ENCODE data around the gene AFF2.

The AFF2 gene

DNA sequence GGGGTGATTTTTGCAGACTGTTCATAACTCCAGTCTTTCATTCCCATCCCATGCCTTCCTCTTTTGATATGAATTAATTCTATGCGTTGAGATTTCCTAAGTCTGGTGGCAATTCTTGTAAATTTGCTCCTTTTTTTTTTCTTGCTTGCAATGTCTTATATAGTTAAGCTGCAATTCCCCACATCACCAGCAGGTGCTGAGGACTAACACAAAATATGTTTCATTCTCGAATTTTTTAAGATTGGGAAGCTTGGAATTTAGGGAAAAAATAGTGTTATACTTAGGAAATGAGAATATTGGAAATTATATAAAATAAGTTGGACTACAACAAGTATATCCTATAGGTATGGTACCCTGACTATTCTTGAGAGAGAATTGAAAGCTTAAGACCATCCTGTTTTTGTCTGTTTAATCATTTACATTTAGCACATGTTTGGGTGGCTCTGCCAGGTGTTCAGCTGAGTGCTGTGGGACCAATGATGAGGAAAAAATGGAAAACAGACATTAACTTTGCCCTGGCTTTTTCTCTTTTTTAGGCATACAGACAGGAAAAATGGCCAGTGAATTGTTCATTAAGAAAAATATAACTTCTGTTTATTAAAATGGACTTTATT is 30.2 kb downstream of the AFF2 start:
- ChIA-PET POLR2A (no interaction called here), CTCF (interaction anchor here (0.6 to 1.4 kb wide), 10 partner anchors 8 to 116 kb away, joined by 3 to 8 read pairs (median 3); no protein-coding TSS in a partner anchor)
- TF ChIP-seq SP1 (IDR thresholded peaks at IDR 0.05) (no peak), L3MBTL2 (conservative IDR thresholded peaks at IDR 0.05) (no peak), LEF1 (IDR thresholded peaks at IDR 0.05; ENCODE audit: borderline replicate concordance) (no peak), FOXA1 (IDR thresholded peaks at IDR 0.05) (no peak), ZNF384 (IDR thresholded peaks at IDR 0.05) (peak; percentile 28; the same call in 1 of the 2 replicates), ARNT (IDR thresholded peaks at IDR 0.05) (no peak)
- no peak for DNase-seq (ENCODE audit: extremely low spot score)

- POLR2A ChIA-PET: no interaction called here
- CTCF ChIA-PET: no interaction called here
- no peak for TF ChIP-seq L3MBTL2 (conservative IDR thresholded peaks at IDR 0.05)
- TF ChIP-seq ELF4 (IDR thresholded peaks at IDR 0.05): no peak
- no peak for TF ChIP-seq SUZ12 (IDR thresholded peaks at IDR 0.05)
- TF ChIP-seq FOXM1 (IDR thresholded peaks at IDR 0.05; ENCODE audit: borderline replicate concordance): no peak
- no peak for TF ChIP-seq FOXA1 (IDR thresholded peaks at IDR 0.05)
- no peak for TF ChIP-seq NFRKB (IDR thresholded peaks at IDR 0.05)
- TF ChIP-seq TARDBP (IDR thresholded peaks at IDR 0.05): no peak
- TF ChIP-seq FOXK2 (IDR thresholded peaks at IDR 0.05): no peak
- TF ChIP-seq, protein P1, sequence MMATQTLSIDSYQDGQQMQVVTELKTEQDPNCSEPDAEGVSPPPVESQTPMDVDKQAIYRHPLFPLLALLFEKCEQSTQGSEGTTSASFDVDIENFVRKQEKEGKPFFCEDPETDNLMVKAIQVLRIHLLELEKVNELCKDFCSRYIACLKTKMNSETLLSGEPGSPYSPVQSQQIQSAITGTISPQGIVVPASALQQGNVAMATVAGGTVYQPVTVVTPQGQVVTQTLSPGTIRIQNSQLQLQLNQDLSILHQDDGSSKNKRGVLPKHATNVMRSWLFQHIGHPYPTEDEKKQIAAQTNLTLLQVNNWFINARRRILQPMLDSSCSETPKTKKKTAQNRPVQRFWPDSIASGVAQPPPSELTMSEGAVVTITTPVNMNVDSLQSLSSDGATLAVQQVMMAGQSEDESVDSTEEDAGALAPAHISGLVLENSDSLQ (IDR thresholded peaks at IDR 0.05): no peak
- no peak for DNase-seq (ENCODE audit: extremely low spot score)
These were observed 33.9 kb downstream of the AFF2 start for GRCh38 chrX:148534291-148534690.

GRCh38 chrX:148535639-148536038 is 35.2 kb downstream of the AFF2 start:
- POLR2A ChIA-PET: no interaction called here
- CTCF ChIA-PET: no interaction called here
- DNase-seq (ENCODE audit: extremely low spot score): no peak

GRCh38 chrX:148536961-148537360 is 36.5 kb downstream of the AFF2 start:
- CTCF ChIA-PET: no interaction called here
- TF ChIP-seq ARNT (IDR thresholded peaks at IDR 0.05) (no peak), SP1 (IDR thresholded peaks at IDR 0.05) (no peak), BHLHE40 (IDR thresholded peaks at IDR 0.05; ENCODE audit: borderline replicate concordance) (no peak), LEF1 (IDR thresholded peaks at IDR 0.05; ENCODE audit: borderline replicate concordance) (no peak), L3MBTL2 (conservative IDR thresholded peaks at IDR 0.05) (no peak), CTBP1 (IDR thresholded peaks at IDR 0.05; ENCODE audit: borderline replicate concordance) (no peak), ZNF384 (IDR thresholded peaks at IDR 0.05) (no peak), HDGF (IDR thresholded peaks at IDR 0.05; ENCODE audit: borderline replicate concordance) (no peak), FOXA1 (IDR thresholded peaks at IDR 0.05) (no peak), TARDBP (IDR thresholded peaks at IDR 0.05) (no peak), FOXK2 (IDR thresholded peaks at IDR 0.05) (no peak), NFRKB (IDR thresholded peaks at IDR 0.05) (no peak), FOXM1 (IDR thresholded peaks at IDR 0.05; ENCODE audit: borderline replicate concordance) (no peak), SUZ12 (IDR thresholded peaks at IDR 0.05) (no peak)
- TF ChIP-seq, protein P1 (IDR thresholded peaks at IDR 0.05): no peak
- POLR2A ChIA-PET: no interaction called here
- DNase-seq (ENCODE audit: extremely low spot score): no peak

More at GRCh38 chrX:148535639-148536038, 35.2 kb downstream of the AFF2 start:
- TF ChIP-seq SUZ12 (IDR thresholded peaks at IDR 0.05) (no peak), LEF1 (IDR thresholded peaks at IDR 0.05; ENCODE audit: borderline replicate concordance) (no peak), HDGF (IDR thresholded peaks at IDR 0.05; ENCODE audit: borderline replicate concordance) (no peak), ARNT (IDR thresholded peaks at IDR 0.05) (no peak), ZNF384 (IDR thresholded peaks at IDR 0.05) (no peak), SP1 (IDR thresholded peaks at IDR 0.05) (no peak), TARDBP (IDR thresholded peaks at IDR 0.05) (no peak), L3MBTL2 (conservative IDR thresholded peaks at IDR 0.05) (no peak), FOXK2 (IDR thresholded peaks at IDR 0.05) (no peak), BHLHE40 (IDR thresholded peaks at IDR 0.05; ENCODE audit: borderline replicate concordance) (no peak), NFRKB (IDR thresholded peaks at IDR 0.05) (no peak), FOXA1 (IDR thresholded peaks at IDR 0.05) (no peak), ELF4 (IDR thresholded peaks at IDR 0.05) (no peak), FOXM1 (IDR thresholded peaks at IDR 0.05; ENCODE audit: borderline replicate concordance) (no peak), CTBP1 (IDR thresholded peaks at IDR 0.05; ENCODE audit: borderline replicate concordance) (no peak)
- TF ChIP-seq, protein P1 (IDR thresholded peaks at IDR 0.05): no peak

DNA sequence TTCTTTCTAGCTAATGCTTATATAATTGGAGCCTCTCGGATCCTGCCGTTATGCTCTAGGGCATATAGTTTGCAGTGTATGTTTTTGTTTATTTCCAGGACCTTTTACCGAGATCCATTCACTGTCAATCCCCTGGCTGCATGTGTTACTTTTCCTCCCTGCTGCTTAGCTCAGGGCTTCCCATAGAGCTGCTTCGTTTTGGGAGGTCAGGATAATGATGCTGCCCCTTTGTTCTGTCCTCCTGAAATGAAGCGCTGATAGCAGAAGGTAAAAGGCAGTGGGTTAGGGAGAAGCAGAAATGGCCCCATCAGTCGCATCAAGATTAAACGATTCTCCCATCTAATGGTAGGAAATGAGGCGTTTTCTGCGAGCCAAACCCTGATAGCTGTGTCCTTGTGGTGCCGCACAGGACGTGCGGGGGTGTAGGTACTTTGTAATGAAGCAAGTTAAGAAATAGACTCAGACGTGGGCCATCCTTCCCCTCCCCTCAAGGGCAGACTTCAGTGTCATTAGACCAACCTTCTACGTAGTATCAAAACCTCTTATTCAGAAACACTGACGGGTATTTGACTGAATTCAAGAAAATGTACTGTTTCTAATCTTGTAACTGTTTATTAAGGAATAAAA is 37.3 kb downstream of the AFF2 start:
- TF ChIP-seq SP1 (IDR thresholded peaks at IDR 0.05) (no peak), FOXK2 (IDR thresholded peaks at IDR 0.05) (no peak), ZNF384 (IDR thresholded peaks at IDR 0.05) (no peak)
- DNase-seq (ENCODE audit: extremely low spot score): no peak
- ChIA-PET POLR2A (no interaction called here), CTCF (interaction anchor here (1.9 kb wide), 1 partner anchor 7 kb away, joined by 8 read pairs; no protein-coding TSS in a partner anchor)

GRCh38 chrX:148538582-148538981 is 38.2 kb downstream of the AFF2 start:
- TF ChIP-seq SUZ12 (IDR thresholded peaks at IDR 0.05) (no peak), LEF1 (IDR thresholded peaks at IDR 0.05; ENCODE audit: borderline replicate concordance) (no peak), HDGF (IDR thresholded peaks at IDR 0.05; ENCODE audit: borderline replicate concordance) (no peak), ELF4 (IDR thresholded peaks at IDR 0.05) (no peak), SP1 (IDR thresholded peaks at IDR 0.05) (no peak), ZNF384 (IDR thresholded peaks at IDR 0.05) (no peak), L3MBTL2 (conservative IDR thresholded peaks at IDR 0.05) (no peak), FOXK2 (IDR thresholded peaks at IDR 0.05) (no peak), TARDBP (IDR thresholded peaks at IDR 0.05) (no peak)
- TF ChIP-seq, protein P1 (IDR thresholded peaks at IDR 0.05): no peak
- DNase-seq (ENCODE audit: extremely low spot score): no peak
- POLR2A ChIA-PET: no interaction called here
- CTCF ChIA-PET: interaction anchor here (1.9 kb wide), 1 partner anchor 8 kb away, joined by 8 read pairs; no protein-coding TSS in a partner anchor
